Astrocyte of the hippocampus (primary cell): ENCODE measurements around the gene HOXA9.

Source experiments
- DNase-seq: peaks from one replicate; pipeline ENCODE4 v3.0.0; 2011; ENCODE audit warnings: low read depth, low spot score

HOXA9 gene

DNA sequence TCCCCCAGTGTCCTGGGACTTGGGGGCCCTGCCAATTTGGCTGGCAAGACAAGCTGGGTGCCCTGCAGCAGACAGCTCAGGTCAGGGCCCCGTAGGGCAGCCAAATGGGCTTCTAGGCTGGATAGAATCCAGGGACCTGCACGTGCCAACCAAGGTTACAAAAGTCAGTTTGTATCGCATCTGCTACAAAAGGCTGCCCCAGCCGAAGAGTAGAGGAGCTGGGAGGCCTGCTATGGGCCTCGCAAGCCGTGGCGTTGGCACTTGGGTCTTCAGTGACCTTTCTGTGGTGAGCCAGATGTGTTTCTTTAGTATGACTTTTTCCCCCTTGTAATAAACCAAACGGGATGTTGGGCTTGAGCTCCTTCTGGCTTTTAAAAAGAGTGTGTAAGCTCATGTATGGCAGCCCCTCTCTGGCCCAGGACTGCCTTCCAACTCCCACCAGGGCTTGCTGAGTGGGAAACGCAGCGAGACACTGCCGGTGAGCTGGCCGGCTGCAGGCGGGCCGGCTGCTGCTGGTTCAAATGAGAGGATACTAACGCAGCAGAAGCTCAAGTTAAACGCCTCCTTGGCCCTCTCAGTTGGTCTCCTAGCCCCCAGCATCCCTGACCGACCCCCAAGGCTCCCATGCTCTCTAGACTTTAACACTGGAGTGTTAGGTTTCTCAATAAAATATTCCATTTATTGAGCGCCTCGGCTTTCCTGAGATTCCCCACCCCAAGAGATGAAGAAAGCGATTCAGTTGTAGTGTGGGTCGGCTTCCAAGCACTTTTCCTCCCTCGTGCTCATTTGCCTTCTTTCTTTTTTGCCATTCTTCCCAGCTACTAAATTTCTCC lies 11.8 kb upstream of the HOXA9 start:
- DNase-seq, result no peak

- no peak for DNase-seq
These were observed 11.1 kb upstream of the HOXA9 start for GRCh38 chr7:27176524-27176845.

DNA sequence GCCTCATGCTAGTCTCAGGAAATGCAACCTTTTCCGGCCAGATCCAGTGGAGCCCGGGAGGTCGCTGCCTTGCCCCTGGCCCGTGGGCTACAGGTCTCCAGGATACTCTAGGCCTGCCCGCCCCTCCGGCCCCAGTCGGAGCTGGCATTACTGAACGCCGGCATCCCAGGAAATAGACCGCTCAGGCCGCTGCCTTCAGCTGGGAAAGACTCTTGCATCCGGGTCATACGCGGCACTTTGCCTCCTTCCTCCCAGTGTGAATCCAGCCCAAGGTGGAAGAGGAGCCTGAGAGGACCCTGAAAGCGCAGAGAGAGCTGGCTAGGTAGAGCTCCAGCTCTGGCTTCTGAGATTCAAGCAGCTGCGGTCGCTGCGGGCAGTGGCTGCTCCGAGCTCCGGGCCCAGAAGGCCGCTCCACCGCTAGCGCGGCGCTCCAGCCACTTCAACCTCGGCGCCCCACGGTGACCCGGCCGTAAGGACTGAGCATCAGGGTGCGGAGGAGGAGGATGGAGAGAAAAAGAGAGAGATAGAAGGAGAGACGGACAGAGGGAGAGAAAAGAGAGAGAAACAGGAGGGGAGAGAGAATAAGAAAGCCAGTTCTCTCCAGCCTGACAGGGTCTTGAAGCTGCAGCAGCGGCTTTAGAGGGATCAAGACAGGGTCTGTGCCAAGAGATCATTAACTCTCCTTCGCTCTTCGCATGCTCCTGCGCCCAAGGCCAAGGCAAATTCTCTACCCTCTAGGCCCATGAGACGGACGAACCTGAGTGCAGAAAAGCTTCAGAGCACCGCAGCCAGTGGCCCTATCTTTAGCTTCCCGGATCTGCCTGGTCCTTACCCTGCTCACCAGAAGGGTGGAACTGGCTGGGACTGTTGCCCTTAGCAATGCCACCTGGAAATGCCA lies 10.5 kb upstream of the HOXA9 start:
- no peak for DNase-seq

DNA sequence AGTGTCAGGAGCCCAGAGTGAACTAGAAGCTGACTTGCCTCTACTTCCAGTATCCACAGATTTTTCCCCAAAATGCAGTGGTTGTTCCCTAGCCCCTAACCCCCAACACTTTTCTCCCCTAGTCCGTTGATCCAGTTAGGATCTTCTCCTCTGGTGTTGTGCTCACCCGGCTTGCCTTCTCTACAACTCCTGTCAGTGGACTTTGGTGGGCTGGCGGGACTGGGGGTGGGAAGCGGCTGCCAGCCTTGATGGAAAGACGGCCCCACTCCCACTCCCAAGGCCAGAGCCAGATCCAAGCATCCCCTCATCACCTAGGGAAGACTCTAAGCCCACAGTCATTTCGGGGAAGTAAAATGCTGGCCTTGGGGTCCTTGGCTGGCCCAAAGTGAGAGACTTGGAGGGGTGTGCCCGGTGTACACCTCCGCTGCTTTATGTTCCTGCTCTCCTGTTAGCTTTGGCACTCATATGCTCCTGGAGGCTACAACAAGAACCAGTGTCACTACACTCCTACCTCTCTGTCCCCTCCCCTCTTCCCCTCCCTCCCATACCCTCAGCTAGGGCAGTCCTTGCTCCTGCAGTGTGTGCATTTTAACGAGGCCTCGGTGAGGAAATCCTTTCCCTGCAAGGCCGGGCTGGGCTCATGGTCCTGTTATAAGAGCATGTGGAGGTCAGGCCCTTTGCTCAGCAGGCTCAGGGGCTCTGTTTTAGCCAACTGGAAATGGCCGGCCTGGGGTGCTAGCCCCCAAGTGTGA lies 9.7 kb upstream of the HOXA9 start:
- DNase-seq, result no peak

DNA sequence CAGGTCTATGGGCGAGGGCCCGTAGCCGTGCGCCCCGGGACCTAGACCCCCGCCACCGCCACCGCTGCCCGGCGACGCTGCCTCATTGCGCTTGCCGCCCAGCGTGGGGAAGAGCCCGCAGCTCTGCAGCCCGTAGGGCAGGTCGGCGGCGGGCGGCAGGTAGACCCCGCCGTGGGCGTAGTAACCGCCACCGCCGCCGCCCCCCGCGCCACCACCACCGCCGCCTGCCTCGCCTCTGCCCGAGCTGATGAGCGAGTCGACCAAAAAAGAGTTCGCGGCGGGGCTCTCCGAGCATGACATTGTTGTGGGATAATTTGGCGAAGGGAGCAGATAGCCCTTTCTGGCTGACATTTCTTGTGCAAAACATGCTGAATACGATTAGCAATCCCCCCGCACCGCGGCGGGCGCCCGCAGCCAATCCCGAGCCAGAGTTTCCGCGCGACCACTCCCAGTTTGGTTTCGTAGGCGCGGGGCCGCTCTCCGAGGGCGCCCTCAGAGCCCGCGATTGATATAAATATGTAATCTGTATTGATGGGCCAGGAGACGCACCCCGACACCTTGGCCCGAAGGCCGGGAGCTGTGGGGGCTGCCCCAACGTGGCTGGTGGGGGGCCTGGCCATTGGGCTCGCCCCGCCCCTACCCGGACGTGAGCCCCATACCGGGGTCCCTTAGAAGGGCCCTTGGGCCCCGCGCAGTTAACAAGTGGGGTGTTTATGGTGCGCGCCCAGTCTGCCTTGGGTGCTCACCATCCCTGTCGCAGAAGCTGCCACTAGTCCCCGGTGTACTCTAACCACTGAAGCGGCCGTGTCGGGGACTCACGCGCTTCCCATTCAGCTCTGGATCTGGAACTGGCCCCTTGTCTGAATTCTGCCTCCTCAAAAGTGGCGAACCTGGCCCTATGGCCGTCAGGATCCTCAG lies 8.9 kb upstream of the HOXA9 start, which contains the start of gene HOXA10:
Gene HOXA10 (minus strand): TSS at position 365 of the 918 bp plus-strand sequence. CDS start 14 bp downstream, at position 351.
- DNase-seq, result no peak

DNA sequence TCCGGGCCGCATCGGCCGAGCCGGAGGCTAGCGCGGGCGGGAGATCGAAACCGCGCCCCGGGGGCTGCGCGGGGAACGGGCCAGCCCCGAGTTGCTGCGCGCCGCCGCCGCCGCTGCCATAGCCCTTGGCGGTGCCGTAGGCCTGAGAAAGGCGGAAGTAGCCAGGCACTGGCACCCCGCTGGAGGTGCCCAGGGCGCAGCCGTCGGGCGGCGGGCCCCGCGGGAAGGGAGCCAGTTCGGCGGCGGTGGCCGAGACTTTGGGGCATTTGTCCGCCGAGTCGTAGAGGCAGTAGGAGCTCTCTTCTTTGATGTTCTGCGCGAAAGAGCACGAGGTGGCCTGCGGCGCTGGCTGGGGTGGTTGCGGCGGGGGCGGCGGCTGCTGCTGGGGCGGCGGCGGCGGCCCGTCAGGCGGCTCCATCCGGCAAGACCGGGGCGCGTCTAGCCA lies 8.2 kb upstream of the HOXA9 start:
- DNase-seq, result no peak

DNA sequence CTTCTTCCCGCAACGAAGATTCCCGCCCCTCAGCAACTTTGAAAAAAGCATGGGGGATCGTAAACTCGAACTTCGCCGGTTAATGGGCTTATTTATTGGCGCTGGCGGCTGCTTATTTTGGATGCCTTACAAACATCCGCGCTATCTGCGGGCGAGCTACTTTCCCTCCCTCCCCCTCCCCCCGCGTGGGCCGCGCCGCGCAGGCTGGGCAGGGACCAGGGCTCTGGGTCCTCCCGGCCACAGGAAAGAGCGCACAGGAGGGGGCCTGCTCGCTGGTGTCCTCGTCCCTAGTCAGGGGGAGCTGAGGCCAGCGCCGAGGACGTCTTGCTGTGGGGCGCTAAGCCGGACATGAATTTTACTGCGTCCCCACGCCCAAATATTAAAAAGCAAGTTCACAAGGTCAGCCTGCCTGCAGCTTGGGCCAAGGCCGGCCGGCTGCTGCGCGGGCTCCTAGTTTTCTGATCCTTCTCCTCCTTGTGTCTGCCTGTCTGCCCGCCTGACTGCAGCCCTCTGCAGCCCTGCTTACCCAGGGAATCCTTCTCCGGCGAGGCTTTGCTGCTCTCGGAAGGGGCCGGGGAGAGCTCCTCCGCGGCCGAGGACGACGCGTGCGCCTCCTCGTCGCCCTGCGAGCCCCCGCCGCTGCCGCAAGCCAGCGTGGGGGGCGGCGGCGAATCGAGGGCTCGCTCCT lies 7.6 kb upstream of the HOXA9 start:
- no peak for DNase-seq

DNA sequence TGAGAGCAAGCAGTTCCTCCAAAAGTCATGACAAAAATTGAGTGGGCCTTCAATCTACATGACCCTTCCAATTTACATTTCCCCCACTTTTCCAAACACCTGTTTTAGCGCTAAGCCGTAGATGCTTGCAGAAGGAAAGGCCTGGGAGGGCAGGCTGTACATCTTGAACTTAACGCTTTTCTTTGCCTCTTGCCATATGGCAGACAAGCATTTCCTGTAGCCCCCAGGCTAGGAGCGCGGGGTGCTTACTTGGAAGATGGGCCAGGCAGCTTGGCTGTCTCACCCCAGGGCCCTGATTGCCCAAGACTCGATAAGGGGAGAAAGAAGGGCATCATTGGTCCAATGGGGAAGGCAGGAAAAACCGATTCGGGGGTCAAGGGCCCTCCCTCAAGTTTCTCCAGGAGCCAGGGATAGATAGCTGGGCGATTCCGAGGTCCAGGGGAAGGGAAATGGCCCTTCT lies 7.0 kb upstream of the HOXA9 start:
- no peak for DNase-seq

DNA sequence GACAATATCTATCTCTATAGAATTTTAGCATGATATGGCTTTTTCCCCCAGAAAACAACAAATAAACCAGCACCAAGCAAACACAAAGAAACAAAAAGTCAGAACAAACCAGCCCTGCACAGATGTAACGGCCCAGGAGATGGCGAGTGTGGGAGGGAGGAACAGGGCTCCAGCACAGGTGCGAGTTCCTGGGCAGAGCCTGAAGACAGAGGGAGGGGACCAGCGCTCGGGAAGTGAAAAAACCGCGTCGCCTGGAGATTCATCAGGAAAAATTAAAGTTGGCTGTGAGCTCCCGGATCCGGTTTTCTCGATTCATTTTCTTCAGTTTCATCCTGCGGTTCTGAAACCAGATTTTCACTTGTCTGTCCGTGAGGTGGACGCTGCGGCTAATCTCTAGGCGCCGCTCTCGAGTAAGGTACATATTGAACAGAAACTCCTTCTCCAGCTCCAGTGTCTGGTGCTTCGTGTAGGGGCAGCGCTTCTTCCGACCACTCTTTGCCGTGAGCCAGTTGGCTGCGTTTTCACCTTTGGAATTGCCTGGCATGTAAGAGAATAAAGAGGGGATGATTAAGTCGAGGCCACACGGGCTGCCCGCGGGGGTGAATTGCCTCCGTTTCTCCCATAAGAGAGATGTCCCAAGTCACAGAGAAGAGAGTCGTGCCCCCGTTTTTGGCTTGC lies 6.4 kb upstream of the HOXA9 start:
- no peak for DNase-seq

GRCh38 chr7:27171325-27171636 lies 5.9 kb upstream of the HOXA9 start:
- no peak for DNase-seq

GRCh38 chr7:27170426-27171324 lies 5.3 kb upstream of the HOXA9 start:
- DNase-seq, result no peak

DNA sequence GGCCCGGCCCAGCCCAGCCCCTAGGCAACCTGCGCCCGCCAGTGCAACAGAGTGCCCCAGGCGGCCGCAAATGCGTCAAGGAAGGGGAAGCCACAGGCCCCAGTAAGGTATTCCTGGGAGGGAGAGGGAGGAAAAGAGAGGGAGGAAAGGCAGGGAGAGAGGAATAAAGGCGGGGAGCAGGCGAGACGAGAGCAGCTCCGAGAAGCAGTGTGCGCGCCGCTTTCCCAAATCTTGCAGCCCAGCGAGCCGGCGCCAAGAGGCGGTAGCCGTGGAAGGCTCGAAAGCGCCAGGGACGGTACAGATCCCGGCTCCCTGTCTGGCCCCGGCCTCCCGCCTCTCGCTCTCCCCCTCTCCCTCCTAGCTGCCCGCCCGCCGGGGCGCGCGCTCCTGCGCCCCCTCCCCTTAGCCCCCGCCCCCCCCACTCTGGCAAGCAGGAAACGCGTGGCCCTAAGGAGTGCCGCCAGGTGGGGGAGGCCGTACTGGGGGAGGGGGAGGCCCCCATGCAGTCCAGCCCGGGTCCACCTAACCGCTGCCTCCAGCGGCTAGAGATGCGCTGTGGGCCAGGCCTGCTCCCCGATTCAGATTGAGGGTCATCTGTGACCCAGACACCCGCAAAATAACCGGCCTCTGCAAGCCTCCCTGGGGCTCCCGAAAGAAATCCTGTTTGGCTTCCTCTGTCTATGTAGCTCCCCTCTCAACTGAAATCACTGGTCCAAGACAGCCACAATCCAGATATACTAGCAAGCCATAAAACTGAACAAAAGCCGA lies 4.5 kb upstream of the HOXA9 start:
- DNase-seq, result no peak

DNA sequence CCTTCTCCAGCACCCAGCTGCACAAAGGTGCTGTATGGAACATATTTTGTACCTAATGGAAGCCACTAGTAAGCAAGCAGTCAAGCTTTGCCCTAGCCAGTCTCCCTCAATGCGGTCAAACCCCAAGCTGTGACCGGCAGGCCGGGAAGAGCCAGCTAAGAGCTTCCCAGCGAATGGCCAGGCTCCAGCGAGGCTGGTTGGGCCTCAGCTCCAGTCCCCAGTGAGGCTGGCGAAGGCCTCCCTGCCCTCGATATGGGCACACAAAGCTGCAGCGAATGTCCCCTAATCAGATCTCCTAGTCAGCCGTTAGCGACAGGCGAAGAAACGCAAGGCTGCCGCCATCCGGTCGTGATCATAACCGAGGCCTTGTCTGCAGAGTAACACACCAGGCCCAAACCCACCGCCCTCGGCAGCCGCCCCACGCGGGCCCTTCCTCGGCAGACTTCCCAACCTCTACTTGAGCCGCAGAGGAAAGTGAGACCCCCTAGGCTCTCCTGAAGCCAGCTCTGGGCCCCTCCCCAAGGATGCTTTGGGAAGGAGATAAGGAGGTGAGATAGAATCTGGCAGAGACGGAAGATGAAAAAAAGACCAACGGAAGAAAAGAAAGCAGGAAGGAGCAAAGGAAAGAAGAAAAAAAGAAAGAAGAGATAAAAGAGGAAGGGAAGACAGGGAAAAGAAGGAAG lies 3.1 kb upstream of the HOXA9 start:
- DNase-seq, result no peak

DNA sequence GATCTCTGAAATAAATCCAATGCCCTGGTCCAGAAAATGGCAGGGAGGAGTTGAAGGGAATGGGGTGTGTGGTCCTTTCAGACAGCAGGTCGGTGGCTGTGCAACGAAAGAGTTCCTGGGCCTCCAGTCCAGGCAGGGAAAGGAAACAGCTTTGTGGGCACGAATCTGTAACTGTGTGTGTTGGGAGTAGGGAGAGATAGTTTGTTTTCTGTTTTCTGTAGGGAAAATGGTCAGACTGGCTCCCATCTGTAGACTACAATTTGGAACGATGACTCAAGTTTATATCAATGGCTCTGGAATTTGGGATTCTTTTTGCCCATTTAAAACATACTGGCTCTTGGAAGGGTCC lies 2.6 kb upstream of the HOXA9 start:
- no peak for DNase-seq

DNA sequence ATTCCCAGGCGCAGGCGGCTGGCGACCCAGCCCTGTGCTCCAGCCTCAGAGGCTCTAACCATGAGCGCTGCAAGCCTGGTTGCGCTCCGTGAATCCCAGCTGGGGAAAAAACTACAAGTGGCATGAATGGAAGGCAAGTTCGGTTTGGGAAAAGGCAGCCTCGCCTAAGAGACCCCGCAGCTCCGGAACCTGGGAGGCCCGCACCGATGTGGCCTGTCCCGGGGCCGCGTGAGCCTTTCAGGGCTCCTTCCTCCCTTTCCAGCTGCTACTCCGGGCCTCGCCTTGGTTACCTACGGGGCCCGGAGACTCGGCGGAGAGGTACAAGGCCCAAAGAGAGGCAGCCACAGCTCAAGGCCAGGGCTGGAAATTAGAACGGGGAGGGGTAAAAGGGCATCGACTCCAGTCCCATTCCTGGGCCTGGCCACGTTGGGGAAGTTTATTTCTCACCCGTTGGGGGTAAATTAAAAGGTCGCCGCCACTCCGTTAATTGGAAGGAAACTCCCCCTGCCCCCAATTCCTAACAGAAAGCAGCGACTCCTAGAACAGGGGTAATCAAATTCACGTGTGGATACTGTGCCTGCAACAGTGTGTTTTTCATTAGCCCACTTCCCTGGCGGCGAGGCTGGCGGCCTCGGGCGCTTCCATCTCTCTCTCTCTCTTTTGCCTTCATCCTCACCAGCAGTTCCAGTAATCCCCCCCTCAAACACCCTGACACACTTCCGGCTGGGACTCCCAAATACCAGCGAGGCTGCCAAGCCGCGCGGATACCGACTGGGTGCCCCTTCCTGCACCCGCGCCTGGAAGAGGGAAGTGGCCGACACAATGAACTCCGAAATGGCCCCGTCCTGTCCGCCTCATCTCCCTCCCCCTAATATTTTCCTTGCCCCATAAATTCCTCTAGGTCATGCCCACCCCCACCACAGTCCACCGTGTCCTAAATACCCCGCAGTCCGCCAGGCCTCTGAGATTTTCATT lies 1.5 kb upstream of the HOXA9 start:
- DNase-seq, result no peak

DNA sequence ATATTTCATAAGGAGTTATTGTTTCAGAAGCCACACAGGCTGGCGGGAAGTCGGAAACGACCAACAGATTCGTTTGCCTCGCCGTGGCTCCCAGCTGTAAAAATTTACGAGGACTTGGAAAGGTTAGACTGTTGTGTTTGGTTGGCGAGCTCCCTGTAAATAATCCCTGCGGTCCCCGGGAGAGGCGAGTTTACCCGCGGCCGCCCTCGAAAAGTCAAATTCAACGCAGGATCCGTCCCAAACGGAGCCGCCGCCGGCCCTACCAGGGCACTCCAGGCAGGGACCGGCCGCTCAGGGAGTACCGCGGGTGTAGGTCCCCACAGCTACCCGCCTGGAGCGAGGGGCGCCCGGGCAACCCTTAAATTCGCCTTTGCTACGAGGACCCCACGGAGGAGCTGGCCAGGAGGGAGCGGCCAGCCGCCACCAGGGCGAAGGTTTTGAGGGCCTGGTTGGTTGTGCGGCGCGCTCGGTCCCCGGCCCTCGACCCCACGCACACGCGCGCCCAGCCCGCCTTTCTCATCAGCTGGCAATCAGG lies 726 bp upstream of the HOXA9 start:
- DNase-seq, result no peak
